AG04450 (cell line): ENCODE measurements around the gene KRT71. TPM values are rescaled to one million over a fixed set of nuclear protein-coding genes. Genes with fewer than 3 reads are reported as not detected.

Experiments used
- CTCF ChIA-PET: fragments of 300-600, 350-600 bp; formaldehyde crosslinking; extraction: SDS; loops from one replicate; lab custom pipeline; 2022; ENCODE audit warnings: antibody characterized with exemption, inconsistent platforms; lab: Charles Lee
- POLR2A ChIA-PET: fragments of 350-600 bp; formaldehyde crosslinking; extraction: SDS; loops from one replicate; lab custom pipeline; 2021; ENCODE audit warnings: antibody characterized with exemption, inconsistent platforms; lab: Yijun Ruan, JAX
- DNase-seq: peaks from one replicate; pipeline ENCODE4 v3.0.0-alpha.2; 2011; ENCODE audit warnings: low read depth, low spot score
- H3K27ac ChIP-seq: one replicate; pipeline ENCODE4 v1.5.1; 2012; ENCODE audit warnings: low read depth, low read length, control low read depth
- H3K27me3 ChIP-seq: one replicate; pipeline ENCODE4 v1.6.0; 2012; ENCODE audit warnings: low read length; ENCODE audit not compliant: control insufficient read depth, insufficient read depth
- H3K4me3 ChIP-seq: 2 replicates; pipeline ENCODE4 v1.5.1; 2011; ENCODE audit warnings: mild to moderate bottlenecking, low read depth, low read length, control low read depth
- H3K9me3 ChIP-seq: 2 replicates; pipeline ENCODE4 v1.5.1; 2012; ENCODE audit warnings: low read length; ENCODE audit not compliant: control insufficient read depth, insufficient read depth
- CTCF ChIP-seq: IDR thresholded peaks from 2 replicates; pipeline ENCODE4 v1.5.1; 2011; ENCODE audit warnings: low read depth, low read length, control low read depth, inconsistent platforms
- polyA plus RNA-seq: library from polyadenylated mRNA; depleted of rRNA; stranded (reverse); fragments of >200 nt; gene quantifications from 2 replicates; pipeline ENCODE4 v1.2.3, GENCODE V29; 2011

The KRT71 gene
- polyA plus RNA-seq, 1 experiment, result not detected

DNA sequence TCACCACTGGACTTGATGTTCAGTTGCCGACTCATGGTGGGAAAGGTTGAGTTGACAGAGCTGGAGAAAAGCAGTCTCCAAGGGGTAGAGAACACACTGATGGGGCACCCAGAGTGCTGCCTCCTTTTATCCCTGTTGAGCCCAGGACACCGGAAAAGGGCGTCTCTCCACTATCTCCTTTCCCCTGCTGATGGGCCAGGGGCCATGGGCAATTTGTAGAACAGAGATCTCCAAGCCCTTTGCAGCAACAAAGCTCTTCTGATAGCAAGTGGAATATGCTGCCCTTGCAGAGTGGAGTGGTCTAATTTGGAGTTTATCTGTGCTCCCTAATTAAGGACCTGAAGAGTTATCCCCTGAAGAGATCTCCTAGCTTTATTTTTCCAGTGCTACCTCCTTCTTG lies 20.8 kb upstream of the KRT71 start, which contains the start of gene KRT74:
Gene KRT74 (minus strand): TSS at position 101 of the 400 bp plus-strand sequence. CDS start 66 bp downstream, at position 35.
- POLR2A ChIA-PET, result no interaction called here
- TF ChIP-seq CTCF, result no peak
- Histone ChIP-seq H3K27ac (no peak within 1 kb of the TSS), H3K27me3 (peaks cover 19% of the 10 kb centered on the region), H3K9me3 (no peaks in the 10 kb centered on the region), H3K4me3 (no peak within 1 kb of the TSS)
- CTCF ChIA-PET, result no interaction called here
- no peak for DNase-seq

- CTCF ChIA-PET, result no interaction called here
- Histone ChIP-seq H3K27me3 (peaks cover 20% of the 10 kb centered on the region), H3K9me3 (no peaks in the 10 kb centered on the region), H3K4me3 (no peak overlapping the region), H3K27ac (no peak overlapping the region)
- no peak for DNase-seq
- no peak for TF ChIP-seq CTCF
- POLR2A ChIA-PET, result no interaction called here
Measured at GRCh38 chr12:52573306-52573705, 20.4 kb upstream of the KRT71 start.

- Histone ChIP-seq H3K9me3 (no peaks in the 10 kb centered on the region), H3K27ac (no peak overlapping the region), H3K4me3 (no peak overlapping the region), H3K27me3 (peaks cover 23% of the 10 kb centered on the region)
- TF ChIP-seq CTCF, result no peak
- no peak for DNase-seq
- CTCF ChIA-PET, result no interaction called here
- POLR2A ChIA-PET, result no interaction called here
Measured at GRCh38 chr12:52570511-52570910, 17.6 kb upstream of the KRT71 start.

DNA sequence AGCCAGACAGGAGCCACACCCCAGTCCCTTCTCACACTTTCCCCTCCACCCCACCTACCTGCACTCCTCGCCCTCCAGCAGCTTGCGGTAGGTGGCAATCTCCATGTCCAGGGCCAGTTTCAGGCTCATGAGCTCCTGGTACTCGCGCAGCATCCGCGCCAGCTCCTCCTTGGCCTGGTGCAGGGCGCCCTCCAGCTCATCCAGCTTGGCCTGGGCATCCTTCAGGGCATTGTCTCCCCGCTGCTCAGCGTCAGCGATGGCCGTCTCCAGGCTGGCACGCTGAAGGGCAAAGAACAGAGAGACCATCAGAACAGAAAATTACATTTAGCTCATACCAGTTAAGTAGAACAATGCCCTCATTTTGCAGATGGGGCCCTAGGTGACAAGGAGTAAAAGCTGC lies 15.2 kb upstream of the KRT71 start:
- Histone ChIP-seq H3K27ac (no peak overlapping the region), H3K27me3 (peaks cover 28% of the 10 kb centered on the region), H3K4me3 (no peak overlapping the region), H3K9me3 (no peaks in the 10 kb centered on the region)
- CTCF ChIA-PET, result no interaction called here
- POLR2A ChIA-PET, result no interaction called here
- no peak for TF ChIP-seq CTCF
- no peak for DNase-seq

GRCh38 chr12:52566847-52567291 lies 13.9 kb upstream of the KRT71 start:
- no peaks in the 10 kb centered on the region for H3K9me3 ChIP-seq
- peaks cover 28% of the 10 kb centered on the region for H3K27me3 ChIP-seq
- H3K4me3 ChIP-seq, result no peak overlapping the region
- no peak overlapping the region for H3K27ac ChIP-seq
- TF ChIP-seq CTCF, result no peak
- DNase-seq, result no peak
- CTCF ChIA-PET, result no interaction called here
- POLR2A ChIA-PET, result no interaction called here
